Activated naive CD8-positive, alpha-beta T cell (primary cell): ENCODE data around the gene RASGRP1.
"Not testable (repeated sequence)": the region's sequence is repeated elsewhere in the genome, so short reads cannot be mapped to it uniquely, and the experiment has no call there.

ENCODE experiments used
- H3K27ac Mint-ChIP-seq: one replicate; pipeline ENCODE4 v1.8.0; 2021; ENCODE audit warnings: mixed read lengths
- H3K27me3 Mint-ChIP-seq: one replicate; pipeline ENCODE4 v1.8.0; 2021; ENCODE audit warnings: mixed read lengths
- H3K36me3 Mint-ChIP-seq: one replicate; pipeline ENCODE4 v1.8.0; 2021; ENCODE audit warnings: mixed read lengths
- H3K4me1 Mint-ChIP-seq: one replicate; pipeline ENCODE4 v1.8.0; 2021; ENCODE audit warnings: low read depth, mixed read lengths
- H3K4me3 Mint-ChIP-seq: one replicate; pipeline ENCODE4 v1.8.0; 2021; ENCODE audit warnings: mild to moderate bottlenecking, mixed read lengths
- H3K9me3 Mint-ChIP-seq: one replicate; pipeline ENCODE4 v1.8.0; 2021; ENCODE audit warnings: low read depth, mixed read lengths

The RASGRP1 gene

DNA sequence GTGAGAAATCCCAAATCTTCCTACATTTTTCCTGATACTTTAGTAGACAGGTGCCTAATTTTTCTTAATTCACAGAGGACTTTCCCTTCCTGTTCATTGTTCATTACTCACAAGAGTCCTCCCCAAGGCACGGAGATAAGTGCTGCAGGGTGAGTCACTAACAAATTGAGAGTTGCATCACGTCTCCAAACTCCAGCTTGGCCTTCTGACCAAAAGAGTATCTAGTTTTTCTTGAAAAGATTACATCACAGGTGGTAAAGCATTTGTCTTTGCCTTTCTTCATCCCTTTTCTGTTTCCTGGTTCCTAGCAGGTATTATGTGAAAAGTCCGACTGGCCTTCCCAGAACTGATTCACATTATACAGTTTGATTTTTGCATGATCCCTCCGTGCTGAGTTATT, 24.9 kb upstream of the RASGRP1 start:
- Mint-ChIP-seq H3K4me1 (peaks cover 38% of the 10 kb centered on the region), H3K27ac (peak overlapping the region; percentile 75)

DNA sequence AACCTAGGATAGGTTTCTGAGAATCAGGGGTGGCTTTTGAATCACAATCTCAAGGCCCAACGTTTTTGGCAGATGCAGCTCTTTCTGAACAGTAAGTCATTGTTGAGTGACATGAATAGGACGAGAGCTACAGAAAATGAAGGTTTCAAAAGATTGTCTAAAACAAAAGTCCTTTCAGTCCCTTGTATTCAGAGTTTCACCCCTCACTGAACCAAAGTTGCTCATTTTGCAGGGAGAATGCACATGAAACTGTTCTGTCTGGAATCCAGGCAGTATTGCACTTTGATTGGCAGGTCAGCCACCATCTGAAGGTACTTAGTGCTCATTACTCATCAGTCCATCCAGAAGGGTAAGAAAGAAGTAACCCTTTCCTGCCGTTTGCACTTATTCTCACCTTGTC, 24.1 kb upstream of the RASGRP1 start:
- Mint-ChIP-seq H3K36me3 (peaks cover 8% of the 10 kb centered on the region), H3K4me1 (peaks cover 38% of the 10 kb centered on the region), H3K4me3 (no peak overlapping the region), H3K27ac (peak overlapping the region; percentile 34), H3K27me3 (no peaks in the 10 kb centered on the region), H3K9me3 (peaks cover under 1% of the 10 kb centered on the region)

More for the DNA sequence above, 24.9 kb upstream of the RASGRP1 start:
- Mint-ChIP-seq H3K4me3 (no peak overlapping the region), H3K27me3 (no peaks in the 10 kb centered on the region), H3K9me3 (no peaks in the 10 kb centered on the region), H3K36me3 (peaks cover 8% of the 10 kb centered on the region)

DNA sequence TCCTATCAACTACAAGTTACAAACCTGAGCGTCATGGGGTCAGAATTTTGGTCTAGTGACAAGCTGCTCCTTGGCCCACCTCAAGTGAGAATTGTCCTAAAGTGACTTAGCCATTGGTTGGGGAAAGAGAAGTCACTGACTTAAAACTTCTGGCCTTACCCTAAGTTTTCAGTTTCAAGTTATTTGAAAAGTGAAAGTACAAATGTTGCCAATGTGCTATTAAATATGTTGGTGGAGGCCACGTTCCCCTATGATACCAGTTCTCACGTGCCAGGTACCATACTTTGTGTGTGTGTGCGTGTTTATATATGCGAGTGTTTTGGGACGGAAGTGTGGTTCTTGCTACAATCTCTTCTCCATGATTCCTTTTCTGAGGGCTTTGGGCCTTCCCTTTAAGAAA, 22.6 kb upstream of the RASGRP1 start:
- peak overlapping the region; percentile 93 for H3K27ac Mint-ChIP-seq
- peaks cover 33% of the 10 kb centered on the region for H3K4me1 Mint-ChIP-seq
- peaks cover 6% of the 10 kb centered on the region for H3K9me3 Mint-ChIP-seq
- H3K27me3 Mint-ChIP-seq, result no peaks in the 10 kb centered on the region
- H3K4me3 Mint-ChIP-seq, result peak overlapping the region; percentile 47
- H3K36me3 Mint-ChIP-seq, result peaks cover 8% of the 10 kb centered on the region

DNA sequence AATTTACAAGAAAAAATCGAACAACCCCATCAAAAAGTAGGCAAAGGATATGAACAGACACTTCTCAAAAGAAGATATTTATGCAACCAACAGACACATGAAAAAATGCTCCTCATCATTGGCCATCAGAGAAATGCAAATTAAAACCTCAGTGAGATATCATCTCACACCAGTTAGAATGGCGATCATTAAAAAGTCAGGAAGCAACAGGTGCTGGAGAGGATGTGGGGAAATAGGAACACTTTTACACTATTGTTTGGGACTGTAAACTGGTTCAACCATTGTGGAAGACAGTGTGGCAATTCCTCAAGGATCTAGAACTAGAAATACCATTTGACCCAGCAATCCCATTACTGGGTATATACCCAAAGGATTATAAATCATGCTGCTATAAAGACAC, 21.4 kb upstream of the RASGRP1 start:
- not testable (repeated sequence) for H3K4me3 Mint-ChIP-seq, H3K27ac Mint-ChIP-seq, H3K27me3 Mint-ChIP-seq, H3K36me3 Mint-ChIP-seq
- peaks cover 11% of the 10 kb centered on the region for H3K9me3 Mint-ChIP-seq
- peaks cover 33% of the 10 kb centered on the region for H3K4me1 Mint-ChIP-seq

DNA sequence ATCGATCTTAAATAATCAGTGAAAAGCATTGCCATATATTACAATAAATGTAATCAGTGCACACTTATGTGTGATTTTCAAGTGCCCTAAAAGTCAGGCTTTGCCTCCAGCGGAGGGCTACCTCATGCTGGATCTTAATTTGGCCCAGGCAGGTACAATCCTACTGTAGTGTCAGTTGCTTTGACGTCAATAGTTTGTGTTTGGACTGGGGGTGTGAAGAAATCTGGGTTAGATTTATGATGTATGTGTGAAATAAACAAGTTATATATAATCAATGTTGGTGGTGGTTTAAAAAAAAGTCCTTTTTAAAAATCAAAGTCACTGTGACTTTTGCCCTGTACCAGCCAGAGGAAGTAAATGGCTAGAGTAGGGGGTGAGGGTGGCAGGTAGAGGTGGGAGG, 14.0 kb upstream of the RASGRP1 start:
- peaks cover 23% of the 10 kb centered on the region for H3K4me1 Mint-ChIP-seq
- H3K27me3 Mint-ChIP-seq, result no peaks in the 10 kb centered on the region
- H3K4me3 Mint-ChIP-seq, result no peak overlapping the region
- peaks cover 10% of the 10 kb centered on the region for H3K9me3 Mint-ChIP-seq
- peaks cover 2% of the 10 kb centered on the region for H3K36me3 Mint-ChIP-seq
- no peak overlapping the region for H3K27ac Mint-ChIP-seq

DNA sequence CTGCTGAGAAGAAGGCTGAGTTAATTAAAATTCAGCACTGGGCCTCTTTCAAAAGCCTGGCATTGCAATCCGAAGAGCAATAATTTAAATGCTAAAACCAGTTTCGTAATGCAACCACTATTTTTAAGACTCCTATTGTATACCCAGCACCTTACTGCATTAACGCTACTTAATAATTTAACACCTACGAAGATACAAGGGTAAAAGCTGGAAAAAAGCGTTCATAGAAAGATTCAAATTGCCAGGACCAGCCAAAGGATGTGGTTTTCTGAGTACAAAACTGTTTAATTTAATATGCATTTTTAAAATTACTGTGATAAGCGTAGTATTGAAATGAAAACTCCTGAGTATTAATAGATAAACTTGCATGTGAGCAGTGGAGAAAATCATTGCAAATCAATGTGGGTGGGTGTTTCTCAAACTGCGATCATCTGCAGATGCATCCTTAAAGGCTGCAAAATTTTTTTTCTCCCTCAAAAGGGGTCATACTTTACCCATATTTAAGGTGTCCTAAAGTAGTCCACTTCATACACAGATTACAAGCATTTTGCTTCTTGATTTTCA, 12.9 kb upstream of the RASGRP1 start:
- H3K4me3 Mint-ChIP-seq, result no peak overlapping the region
- peaks cover 2% of the 10 kb centered on the region for H3K36me3 Mint-ChIP-seq
- peaks cover 5% of the 10 kb centered on the region for H3K9me3 Mint-ChIP-seq
- H3K4me1 Mint-ChIP-seq, result peaks cover 23% of the 10 kb centered on the region
- H3K27ac Mint-ChIP-seq, result peak overlapping the region; percentile 51
- no peaks in the 10 kb centered on the region for H3K27me3 Mint-ChIP-seq

DNA sequence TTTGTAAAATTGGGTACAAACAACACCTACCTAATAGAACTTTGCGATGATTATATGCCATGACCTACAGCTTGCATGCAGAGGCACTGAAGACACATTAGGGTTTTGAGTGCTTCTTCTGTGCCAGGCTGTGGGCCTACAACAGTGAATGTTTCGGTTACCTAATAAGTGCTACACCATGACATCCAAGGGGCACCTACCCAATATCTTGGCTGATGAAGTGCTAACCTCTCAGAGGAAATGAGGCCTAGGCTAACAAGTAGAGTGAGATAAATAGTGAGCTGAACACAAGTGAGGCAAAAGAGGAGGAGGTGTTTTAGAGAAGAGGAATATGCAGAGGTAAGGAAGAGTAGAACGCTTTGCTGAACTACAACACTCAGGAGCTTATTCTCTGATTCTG, 12.2 kb upstream of the RASGRP1 start:
- H3K4me3 Mint-ChIP-seq, result peak overlapping the region; percentile 33
- no peaks in the 10 kb centered on the region for H3K27me3 Mint-ChIP-seq
- peak overlapping the region; percentile 5 for H3K27ac Mint-ChIP-seq
- peaks cover under 1% of the 10 kb centered on the region for H3K36me3 Mint-ChIP-seq
- H3K4me1 Mint-ChIP-seq, result peaks cover 23% of the 10 kb centered on the region
- peaks cover under 1% of the 10 kb centered on the region for H3K9me3 Mint-ChIP-seq

DNA sequence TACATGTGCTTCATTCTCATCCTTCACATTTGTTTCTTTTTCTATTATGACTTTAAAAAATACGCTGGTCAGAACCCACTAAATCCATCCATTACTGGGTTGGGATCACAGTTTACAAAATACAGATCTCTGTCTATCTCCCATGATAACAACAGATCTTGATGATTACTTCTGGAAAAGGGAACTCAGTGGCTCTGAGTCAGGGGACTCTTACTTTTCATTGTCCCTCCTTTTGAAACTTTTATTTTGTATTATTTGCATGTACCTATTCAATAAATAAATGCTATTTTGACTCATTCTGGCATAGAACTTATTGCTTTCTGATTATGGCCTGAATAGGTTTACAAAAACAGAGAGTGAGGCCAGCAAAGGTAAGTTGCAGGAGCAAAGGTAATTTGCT, 11.6 kb upstream of the RASGRP1 start:
- Mint-ChIP-seq H3K36me3 (no peaks in the 10 kb centered on the region), H3K27ac (no peak overlapping the region), H3K4me3 (no peak overlapping the region), H3K4me1 (peaks cover 23% of the 10 kb centered on the region), H3K27me3 (no peaks in the 10 kb centered on the region), H3K9me3 (no peaks in the 10 kb centered on the region)

DNA sequence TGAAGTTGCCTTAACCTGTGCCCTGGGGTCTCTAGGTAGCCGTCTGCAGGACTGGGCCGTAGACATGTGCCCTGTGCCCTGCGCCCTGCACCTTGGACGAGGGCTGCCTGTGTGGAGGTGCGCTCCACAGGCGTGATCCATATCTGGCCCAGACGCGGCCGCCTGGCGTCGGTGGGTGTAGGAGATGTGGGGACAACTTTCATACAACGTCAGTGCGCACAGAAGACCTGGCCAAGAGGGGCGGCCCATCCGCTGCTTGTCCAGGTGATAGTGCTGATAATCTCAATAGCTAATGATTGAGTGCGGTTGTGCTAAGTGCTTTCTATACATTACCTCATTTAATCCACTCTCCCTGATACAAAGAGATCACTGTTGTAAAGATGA, 665 bp upstream of the RASGRP1 start:
- Mint-ChIP-seq H3K27me3 (no peaks in the 10 kb centered on the region), H3K36me3 (peaks cover 2% of the 10 kb centered on the region), H3K27ac (peak overlapping the region; percentile 92), H3K9me3 (no peaks in the 10 kb centered on the region), H3K4me1 (peaks cover 53% of the 10 kb centered on the region), H3K4me3 (peak overlapping the region; percentile 82)

DNA sequence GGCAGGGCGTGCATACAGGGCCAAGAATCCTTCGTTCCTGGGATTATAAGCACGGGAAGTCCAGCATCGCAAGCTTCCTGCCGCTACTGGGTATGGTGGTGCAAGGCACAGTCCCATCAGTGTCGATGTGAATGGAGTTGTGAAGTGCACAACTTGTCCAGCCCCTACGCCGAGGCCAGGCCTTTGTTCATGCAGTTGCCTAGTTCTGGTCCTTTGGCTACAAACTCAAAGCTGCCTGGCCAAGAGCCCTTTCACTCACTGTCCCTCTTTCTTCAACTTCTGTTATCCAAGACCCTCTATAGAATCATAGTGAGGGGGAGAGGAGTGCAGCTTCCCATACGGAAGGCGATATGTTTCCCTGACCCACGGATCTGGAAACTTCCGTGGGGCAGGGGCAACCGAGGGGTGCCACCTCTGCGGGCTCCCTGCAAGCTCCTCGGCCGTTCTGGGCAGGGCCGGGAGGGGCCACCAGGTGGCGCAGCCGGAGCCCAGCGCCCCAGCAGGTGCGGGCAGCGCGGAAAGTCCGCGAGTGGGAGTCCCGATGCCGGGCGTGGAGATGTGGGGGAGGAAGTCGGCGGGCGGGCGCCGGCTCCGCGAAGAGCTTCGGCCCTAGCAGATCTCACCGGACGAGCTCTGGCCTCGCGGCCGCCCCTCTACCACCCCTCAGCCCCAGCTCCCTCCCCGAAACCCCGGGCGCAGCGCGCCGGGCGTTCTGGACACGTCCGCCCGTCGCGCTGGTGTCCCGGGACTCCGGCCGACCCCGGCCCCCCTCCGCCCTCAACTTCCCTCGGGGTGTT, 693 bp downstream of the RASGRP1 start:
- peak overlapping the region; percentile 95 for H3K4me3 Mint-ChIP-seq
- H3K27me3 Mint-ChIP-seq, result no peaks in the 10 kb centered on the region
- peaks cover 66% of the 10 kb centered on the region for H3K4me1 Mint-ChIP-seq
- H3K9me3 Mint-ChIP-seq, result no peaks in the 10 kb centered on the region
- H3K27ac Mint-ChIP-seq, result peak overlapping the region; percentile 98
- H3K36me3 Mint-ChIP-seq, result peaks cover 8% of the 10 kb centered on the region

DNA sequence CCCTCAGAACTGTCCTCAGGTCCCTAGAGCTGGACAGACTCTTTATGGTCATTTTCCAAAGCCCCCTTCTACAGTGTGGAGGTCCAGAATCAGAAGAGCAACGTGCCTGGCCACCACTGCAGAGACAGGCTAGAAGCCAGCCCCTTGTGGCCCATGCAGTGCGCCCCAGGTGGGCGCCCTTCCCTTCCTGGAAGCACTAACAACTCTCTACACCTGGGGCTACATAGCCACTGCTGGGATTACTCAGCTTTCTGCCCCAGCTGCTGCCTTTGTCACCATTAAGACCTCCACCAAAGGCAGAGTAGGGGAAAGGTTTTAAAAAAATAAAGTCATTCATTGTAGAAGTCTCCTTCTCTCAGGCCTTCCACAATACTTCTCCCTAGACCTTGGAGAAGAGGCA, 2.3 kb downstream of the RASGRP1 start:
- H3K36me3 Mint-ChIP-seq, result peaks cover 20% of the 10 kb centered on the region
- H3K4me3 Mint-ChIP-seq, result peak overlapping the region; percentile 95
- H3K9me3 Mint-ChIP-seq, result no peaks in the 10 kb centered on the region
- H3K27ac Mint-ChIP-seq, result peak overlapping the region; percentile 98
- H3K27me3 Mint-ChIP-seq, result no peaks in the 10 kb centered on the region
- H3K4me1 Mint-ChIP-seq, result peaks cover 82% of the 10 kb centered on the region

DNA sequence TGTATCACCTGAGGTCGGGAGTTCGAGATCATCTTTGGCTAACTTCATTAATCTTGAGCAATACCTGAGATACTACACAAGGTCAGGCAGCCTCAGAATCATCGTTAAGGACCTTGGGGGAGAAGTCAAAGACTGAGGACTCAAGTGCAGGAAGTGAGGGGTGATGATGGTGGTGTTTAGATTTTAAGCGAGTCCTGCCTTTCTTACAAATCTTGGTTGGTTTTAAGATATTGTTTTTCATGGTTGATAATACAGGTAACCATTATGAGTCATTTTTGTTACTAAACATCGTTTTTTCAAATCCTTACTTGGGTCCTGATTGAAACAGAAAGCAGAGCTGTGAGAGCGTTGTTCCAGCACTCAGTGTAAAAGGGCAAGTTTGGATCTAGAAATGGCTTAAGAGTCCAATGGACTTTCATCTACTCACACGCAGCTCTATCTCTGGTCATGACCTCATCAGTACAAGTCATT, 4.1 kb downstream of the RASGRP1 start:
- H3K27ac Mint-ChIP-seq, result peak overlapping the region; percentile 98
- peaks cover 28% of the 10 kb centered on the region for H3K36me3 Mint-ChIP-seq
- H3K27me3 Mint-ChIP-seq, result no peaks in the 10 kb centered on the region
- peak overlapping the region; percentile 95 for H3K4me3 Mint-ChIP-seq
- peaks cover 86% of the 10 kb centered on the region for H3K4me1 Mint-ChIP-seq
- H3K9me3 Mint-ChIP-seq, result no peaks in the 10 kb centered on the region

DNA sequence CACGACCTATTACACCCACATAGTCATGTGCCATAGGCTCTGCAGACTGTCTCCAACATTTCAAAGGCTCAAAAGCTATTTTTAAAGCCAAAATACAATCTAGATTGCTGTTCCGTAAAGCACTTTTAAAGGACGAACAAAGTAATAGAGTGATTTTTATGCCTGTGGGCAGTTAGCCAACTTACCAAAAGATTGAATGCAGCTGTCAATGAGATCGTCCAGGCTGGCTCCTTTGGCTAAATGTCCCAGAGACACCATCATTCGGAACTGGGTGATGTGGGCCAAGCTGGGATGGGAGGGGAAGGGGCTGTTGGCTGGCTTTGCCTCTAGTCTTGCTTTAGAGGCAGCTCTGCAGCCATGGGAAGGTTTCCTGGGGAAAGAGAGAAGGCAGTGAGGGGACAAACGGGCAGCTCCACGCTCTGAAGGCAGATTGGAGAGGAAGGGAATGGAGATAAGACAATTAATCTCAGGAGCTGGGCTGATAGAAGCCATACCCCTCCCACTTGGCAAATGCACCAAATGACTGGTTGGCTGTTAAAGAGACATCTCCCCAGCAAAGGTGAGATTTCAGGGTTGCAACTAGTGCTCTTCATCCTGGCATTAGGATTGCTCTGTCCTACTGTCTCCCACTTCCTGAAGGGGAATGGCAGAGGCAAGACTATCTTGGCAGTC, 4.8 kb downstream of the RASGRP1 start:
- Mint-ChIP-seq H3K27ac (peak overlapping the region; percentile 98), H3K27me3 (no peaks in the 10 kb centered on the region), H3K36me3 (peaks cover 31% of the 10 kb centered on the region), H3K9me3 (no peaks in the 10 kb centered on the region), H3K4me1 (peaks cover 89% of the 10 kb centered on the region), H3K4me3 (peak overlapping the region; percentile 95)

DNA sequence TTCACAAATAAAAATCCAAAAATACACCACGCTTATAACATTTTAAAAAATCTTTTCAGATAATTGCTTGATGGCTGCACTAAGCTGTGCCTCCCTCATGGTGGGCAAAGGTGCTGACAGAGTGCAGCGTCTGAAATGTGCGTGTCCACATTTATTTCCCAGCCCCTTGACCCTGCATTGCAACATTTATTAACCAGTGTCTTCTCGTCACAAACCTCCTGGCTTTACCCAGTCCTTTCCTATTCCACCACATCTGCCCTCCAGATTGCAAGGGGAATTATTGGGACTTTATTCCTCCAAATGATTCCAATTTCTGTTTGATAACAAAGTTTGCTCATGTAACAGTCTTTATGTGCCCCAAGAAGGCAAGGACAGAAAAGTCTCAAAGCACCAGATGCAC, 5.5 kb downstream of the RASGRP1 start:
- Mint-ChIP-seq H3K27me3 (no peaks in the 10 kb centered on the region), H3K36me3 (peaks cover 31% of the 10 kb centered on the region), H3K9me3 (no peaks in the 10 kb centered on the region), H3K27ac (peak overlapping the region; percentile 98), H3K4me3 (peak overlapping the region; percentile 95), H3K4me1 (peaks cover 95% of the 10 kb centered on the region)

DNA sequence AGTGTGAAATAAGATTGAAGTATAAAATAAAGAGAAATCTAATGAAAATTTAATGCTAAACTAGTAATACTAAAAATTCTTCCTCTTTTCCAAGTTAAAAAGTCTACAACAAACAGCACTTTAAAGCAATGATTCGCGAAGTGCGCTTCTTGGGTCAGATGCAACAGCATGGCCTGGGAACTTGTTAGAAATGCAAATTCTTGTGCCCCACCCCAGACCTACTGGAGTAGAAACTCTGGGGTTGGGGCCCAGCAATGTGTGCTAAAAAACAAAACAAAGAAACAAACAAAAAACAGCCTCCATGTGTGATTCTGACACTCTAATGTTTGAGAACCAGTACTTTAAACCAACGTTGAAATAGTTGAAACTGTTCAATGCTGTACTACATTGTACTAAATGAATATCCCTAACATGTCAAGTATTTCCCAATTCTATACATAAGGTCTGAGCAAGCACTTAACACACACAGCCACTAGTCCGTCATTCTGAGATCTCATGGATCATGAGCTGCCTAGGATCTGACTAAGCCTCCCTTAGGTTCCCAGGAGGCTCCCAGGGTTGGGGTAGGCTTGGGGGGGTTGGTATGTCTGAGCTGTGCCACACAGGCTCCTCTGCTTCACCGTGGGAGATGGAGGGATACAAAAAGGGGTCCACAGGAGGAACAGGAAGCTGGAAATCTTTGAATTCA, 6.1 kb downstream of the RASGRP1 start:
- H3K27ac Mint-ChIP-seq, result peak overlapping the region; percentile 98
- H3K36me3 Mint-ChIP-seq, result peaks cover 31% of the 10 kb centered on the region
- peaks cover 99% of the 10 kb centered on the region for H3K4me1 Mint-ChIP-seq
- peak overlapping the region; percentile 86 for H3K4me3 Mint-ChIP-seq
- no peaks in the 10 kb centered on the region for H3K9me3 Mint-ChIP-seq
- H3K27me3 Mint-ChIP-seq, result no peaks in the 10 kb centered on the region
